Mucosa of rectum (tissue), 2 donors: Measurements from ENCODE around the gene ANK2.

Experiments used
- H3K27ac ChIP-seq, 2 donors: one replicate each; pipeline ENCODE4 v1.7.0; 2013; ENCODE audit warnings: inconsistent platforms in 2 of 2, low read depth in 2 of 2, low read length in 2 of 2
- H3K27me3 ChIP-seq, 2 donors: one replicate each; pipeline ENCODE4 v1.7.0; 2013; ENCODE audit warnings: low read length in 2 of 2; ENCODE audit not compliant: control insufficient read depth in 2 of 2, insufficient read depth in 2 of 2
- H3K36me3 ChIP-seq, 2 donors: one replicate each; pipeline ENCODE4 v1.7.0; 2013; ENCODE audit warnings: low read length in 2 of 2; ENCODE audit not compliant: control insufficient read depth in 2 of 2, insufficient read depth in 2 of 2
- H3K4me1 ChIP-seq, 2 donors: one replicate each; pipeline ENCODE4 v1.7.0; 2013; ENCODE audit warnings: low read length in 2 of 2, mild to moderate bottlenecking in 1 of 2; ENCODE audit not compliant: control insufficient read depth in 2 of 2, insufficient read depth in 2 of 2
- H3K4me3 ChIP-seq, 2 donors: one replicate each; pipeline ENCODE4 v1.7.0; 2013; ENCODE audit warnings: low read length in 2 of 2
- H3K9ac ChIP-seq, 2 donors: one replicate each; pipeline ENCODE4 v1.7.0; 2013; ENCODE audit warnings: low read length in 2 of 2, low read depth in 1 of 2, mild to moderate bottlenecking in 1 of 2
- H3K9me3 ChIP-seq, 2 donors: one replicate each; pipeline ENCODE4 v1.7.0; 2013; ENCODE audit warnings: low read length in 2 of 2; ENCODE audit not compliant: control insufficient read depth in 2 of 2
- donor health status: healthy.
- donor health status: Normal muscosa, but diverticular disease.

Gene ANK2

GRCh38 chr4:113407409-113407808 is 358.0 kb downstream of the ANK2 start:
- Histone ChIP-seq H3K27me3 (no peaks in the 10 kb centered on the region), H3K36me3 (no peaks in the 10 kb centered on the region), H3K4me1 (no peaks in the 10 kb centered on the region), H3K27ac (no peak overlapping the region), H3K9me3 (no peaks in the 10 kb centered on the region), H3K4me3 (no peak overlapping the region), H3K9ac (no peak overlapping the region)

DNA sequence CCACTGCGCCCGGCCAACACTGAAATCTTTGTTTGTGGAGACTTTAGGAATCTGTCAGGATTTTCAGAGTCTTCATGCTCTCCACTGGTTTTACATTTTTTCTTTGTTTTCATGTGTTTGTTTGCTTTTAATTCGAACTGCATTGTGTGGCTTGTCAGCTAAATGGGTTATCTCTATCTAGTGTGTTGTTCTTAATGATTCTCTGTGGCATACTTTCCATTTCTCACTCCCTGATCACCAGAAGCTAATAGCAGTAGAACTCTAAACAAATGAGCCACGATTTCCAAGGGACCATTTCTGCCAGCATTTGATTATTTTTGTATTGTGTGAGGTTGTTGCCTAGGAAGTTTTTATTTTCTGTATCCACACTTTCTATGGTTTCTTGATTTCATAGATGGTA is 359.7 kb downstream of the ANK2 start:
- no peak overlapping the region for H3K27ac ChIP-seq
- H3K27me3 ChIP-seq, result no peaks in the 10 kb centered on the region
- H3K9me3 ChIP-seq, result no peaks in the 10 kb centered on the region
- no peak overlapping the region for H3K4me3 ChIP-seq
- H3K36me3 ChIP-seq, result no peaks in the 10 kb centered on the region
- H3K9ac ChIP-seq, result no peak overlapping the region
- H3K4me1 ChIP-seq, result no peaks in the 10 kb centered on the region

- Histone ChIP-seq H3K9ac (no peak overlapping the region), H3K4me1 (no peaks in the 10 kb centered on the region), H3K9me3 (no peaks in the 10 kb centered on the region), H3K27ac (no peak overlapping the region), H3K27me3 (no peaks in the 10 kb centered on the region), H3K36me3 (no peaks in the 10 kb centered on the region), H3K4me3 (no peak overlapping the region)
These were observed 361.2 kb downstream of the ANK2 start for GRCh38 chr4:113410686-113411085.

DNA sequence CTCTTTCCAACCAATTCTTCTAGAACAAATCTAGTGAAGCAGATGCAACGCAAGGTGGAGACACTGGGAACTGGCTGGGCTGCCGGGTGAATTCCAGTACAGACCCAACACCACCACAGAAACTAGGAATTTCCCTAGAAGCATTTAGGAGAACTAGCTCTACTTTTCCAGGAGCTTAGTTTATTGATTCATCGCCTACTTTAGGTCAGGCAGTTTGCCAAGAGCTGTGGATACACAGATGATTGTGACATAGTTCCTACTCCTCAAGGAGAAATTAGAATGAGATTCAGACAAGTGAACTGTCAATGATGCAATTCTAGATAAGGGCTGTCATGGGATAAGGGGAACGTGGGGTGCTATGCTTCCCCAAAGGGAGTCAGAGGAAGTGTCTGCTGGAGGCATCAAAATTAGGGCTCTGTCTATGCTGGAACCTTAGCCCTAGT is 362.1 kb downstream of the ANK2 start:
- Histone ChIP-seq H3K4me1 (no peaks in the 10 kb centered on the region), H3K36me3 (no peaks in the 10 kb centered on the region), H3K9me3 (no peaks in the 10 kb centered on the region), H3K9ac (no peak overlapping the region), H3K4me3 (no peak overlapping the region), H3K27ac (no peak overlapping the region), H3K27me3 (no peaks in the 10 kb centered on the region)

- Histone ChIP-seq H3K36me3 (no peaks in the 10 kb centered on the region), H3K9me3 (no peaks in the 10 kb centered on the region), H3K9ac (no peak overlapping the region), H3K4me3 (no peak overlapping the region), H3K27me3 (no peaks in the 10 kb centered on the region), H3K27ac (no peak overlapping the region), H3K4me1 (no peaks in the 10 kb centered on the region)
These were observed 370.2 kb downstream of the ANK2 start for GRCh38 chr4:113419631-113420030.

DNA sequence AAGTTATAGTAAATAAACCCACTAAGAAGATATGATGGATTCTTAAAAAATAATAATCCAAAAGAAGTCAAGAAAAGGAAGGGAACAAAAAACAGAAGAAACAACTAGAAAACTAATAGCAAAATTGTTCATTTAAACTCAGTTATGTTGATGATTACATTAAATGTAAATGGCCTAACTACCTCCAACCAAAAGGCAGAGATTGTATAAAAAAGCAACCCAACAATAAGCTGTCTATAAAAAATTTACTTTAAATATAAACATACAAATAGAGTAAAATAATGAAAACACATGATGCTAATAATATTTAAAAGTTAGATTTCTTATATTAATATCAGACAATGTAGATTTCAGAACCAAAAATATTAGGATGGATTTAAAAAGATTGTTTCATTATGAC is 371.5 kb downstream of the ANK2 start:
- Histone ChIP-seq H3K4me3 (no peak overlapping the region), H3K4me1 (no peaks in the 10 kb centered on the region), H3K27me3 (no peaks in the 10 kb centered on the region), H3K9me3 (no peaks in the 10 kb centered on the region), H3K36me3 (no peaks in the 10 kb centered on the region), H3K9ac (no peak overlapping the region), H3K27ac (no peak overlapping the region)

DNA sequence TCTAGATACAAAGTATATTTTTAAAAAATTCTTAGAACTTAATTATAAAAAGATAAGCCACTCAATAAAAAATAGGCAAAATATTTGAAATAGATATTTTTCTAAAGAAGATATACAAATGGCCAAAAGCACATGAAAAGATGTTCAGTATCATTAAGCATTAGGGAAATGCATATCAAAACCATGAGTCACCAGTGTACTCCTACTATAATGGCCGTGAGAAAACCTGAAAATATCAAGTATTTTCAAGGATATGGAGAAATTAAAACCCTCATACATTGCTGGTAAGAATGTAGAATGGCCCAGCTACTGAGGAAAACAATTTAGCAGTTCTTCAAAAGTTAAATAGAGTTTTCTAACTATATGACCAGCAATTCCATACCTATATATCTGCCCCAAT is 374.2 kb downstream of the ANK2 start:
- no peaks in the 10 kb centered on the region for H3K27me3 ChIP-seq
- no peak overlapping the region for H3K9ac ChIP-seq
- no peaks in the 10 kb centered on the region for H3K9me3 ChIP-seq
- H3K4me3 ChIP-seq, result no peak overlapping the region
- H3K4me1 ChIP-seq, result no peaks in the 10 kb centered on the region
- no peaks in the 10 kb centered on the region for H3K36me3 ChIP-seq
- H3K27ac ChIP-seq, result no peak overlapping the region

- Histone ChIP-seq H3K4me3 (no peak overlapping the region), H3K4me1 (no peaks in the 10 kb centered on the region), H3K27ac (no peak overlapping the region), H3K9ac (no peak overlapping the region), H3K27me3 (no peaks in the 10 kb centered on the region), H3K36me3 (no peaks in the 10 kb centered on the region), H3K9me3 (no peaks in the 10 kb centered on the region)
These were observed 383.7 kb downstream of the ANK2 start for GRCh38 chr4:113433116-113433515.
